HG03175 (cell line): Measurements from ENCODE around the gene ANKRD55.
"Not testable (repeated sequence)": the region's sequence is repeated elsewhere in the genome, so short reads cannot be mapped to it uniquely, and the experiment has no call there.

Experiments
- ATAC-seq: cut with Tn5 transposase; IDR thresholded peaks from one replicate; pipeline ENCODE4 v1.9.1; 2021; ENCODE audit warnings: mild to moderate bottlenecking, moderate library complexity; ENCODE audit not compliant: unreplicated experiment

Gene ANKRD55

GRCh38 chr5:56170557-56170956 is 62.6 kb downstream of the ANKRD55 start:
- ATAC-seq = no peak

- ATAC-seq = no peak
Measured at GRCh38 chr5:56169949-56170348, 63.2 kb downstream of the ANKRD55 start.

GRCh38 chr5:56169281-56169680 is 63.8 kb downstream of the ANKRD55 start:
- no peak for ATAC-seq

- ATAC-seq = no peak
Measured at GRCh38 chr5:56168066-56168478, 65.1 kb downstream of the ANKRD55 start.

- ATAC-seq = no peak
Measured at GRCh38 chr5:56167519-56167918, 65.6 kb downstream of the ANKRD55 start.

- no peak for ATAC-seq
Measured at GRCh38 chr5:56166671-56167385, 66.3 kb downstream of the ANKRD55 start.

GRCh38 chr5:56164376-56164775 is 68.8 kb downstream of the ANKRD55 start:
- no peak for ATAC-seq

GRCh38 chr5:56161927-56162326 is 71.2 kb downstream of the ANKRD55 start:
- ATAC-seq = no peak

- no peak for ATAC-seq
Measured at GRCh38 chr5:56161439-56161823, 71.7 kb downstream of the ANKRD55 start.

GRCh38 chr5:56160723-56161438 is 72.2 kb downstream of the ANKRD55 start:
- no peak for ATAC-seq

GRCh38 chr5:56159521-56159947 is 73.6 kb downstream of the ANKRD55 start:
- no peak for ATAC-seq

- no peak for ATAC-seq
Measured at GRCh38 chr5:56158331-56158960, 74.7 kb downstream of the ANKRD55 start.

- ATAC-seq = not testable (repeated sequence)
Measured at GRCh38 chr5:56157191-56157621, 75.9 kb downstream of the ANKRD55 start.

GRCh38 chr5:56156585-56157190 is 76.4 kb downstream of the ANKRD55 start:
- ATAC-seq = peak; percentile 61

- peak; percentile 12 for ATAC-seq
Measured at GRCh38 chr5:56155992-56156584, 77.0 kb downstream of the ANKRD55 start.

- no peak for ATAC-seq
Measured at GRCh38 chr5:56154732-56155484, 78.2 kb downstream of the ANKRD55 start.

- ATAC-seq = peak; percentile 36
Measured at GRCh38 chr5:56152437-56152836, 80.7 kb downstream of the ANKRD55 start.

- not testable (repeated sequence) for ATAC-seq
Measured at GRCh38 chr5:56150756-56151155, 82.4 kb downstream of the ANKRD55 start.

GRCh38 chr5:56148453-56148971 is 84.6 kb downstream of the ANKRD55 start:
- peak; percentile 85 for ATAC-seq

GRCh38 chr5:56147659-56148230 is 85.4 kb downstream of the ANKRD55 start:
- no peak for ATAC-seq
